Body of pancreas (tissue), 4 donors: ENCODE measurements around the gene NFIA. TPM values are rescaled to one million over a fixed set of nuclear protein-coding genes. Genes with fewer than 3 reads are reported as not detected.

ENCODE experiments used
- ATAC-seq: fragments of 150-250 bp; one replicate; pipeline ENCODE4 v1.9.1; 2016
- DNase-seq, 4 donors: peaks; one replicate each; pipeline ENCODE4 v3.0.0-alpha.2; 2019
- H3K27ac ChIP-seq, 4 donors: fragments of 200-600 bp; sonication (generic); 1 replicate in 3 of 4; 2 replicates in 1 of 4; pipeline versions ENCODE4 v1.5.1 to v1.6.1; 2016 to 2019; ENCODE audit warnings: mild to moderate bottlenecking in 1 of 4, mixed read lengths in 1 of 4, moderate library complexity in 1 of 4
- H3K27me3 ChIP-seq, 2 donors: fragments of 200-600 bp; sonication (generic); one replicate each; pipeline ENCODE4 v1.6.0; 2016; ENCODE audit warnings: mild to moderate bottlenecking in 1 of 2
- H3K36me3 ChIP-seq, 2 donors: fragments of 200-600 bp; sonication (generic); replicated peaks in 1 of 2; 2 replicates each; pipeline ENCODE4 v1.5.1; 2016; ENCODE audit warnings: low read depth in 2 of 2; ENCODE audit not compliant: insufficient read depth in 1 of 2
- H3K4me1 ChIP-seq: fragments of 200-600 bp; sonication (generic); one replicate; pipeline ENCODE4 v1.6.0; 2016
- H3K4me3 ChIP-seq, 2 donors: fragments of 200-600 bp; sonication (generic); 1 replicate in 1 of 2; 2 replicates in 1 of 2; pipeline ENCODE4 v1.5.1; 2016 to 2019
- H3K9me3 ChIP-seq, 3 donors: fragments of 200-600 bp; sonication (generic); 1 replicate in 2 of 3; 2 replicates in 1 of 3; pipeline ENCODE4 v1.5.1; 2016
- CTCF ChIP-seq, 7 experiments: fragments of 450-650 bp in 4 of 7; fragments of 200-600 bp in 3 of 7; sonication (generic) in 3 of 7; IDR thresholded peaks; one replicate each; pipeline ENCODE4 v1.5.1; 2016 to 2019; ENCODE audit warnings: antibody characterized with exemption in 7 of 7
- POLR2A ChIP-seq, 3 donors: fragments of 450-650 bp; IDR thresholded peaks; one replicate each; pipeline ENCODE4 v1.6.1; 2016; ENCODE audit warnings: antibody characterized with exemption in 3 of 3, mild to moderate bottlenecking in 2 of 3
- WGBS, 2 donors: methylation state at CpG; one replicate each; pipeline ENCODE4 v1.1.5; 2017; 5-methylcytosine and 5-hydroxymethylcytosine counted together
- intact Hi-C: fragments of 100-400 bp; cut with DNase I; formaldehyde crosslinking; loops from one replicate; pipeline ENCODE4 v1.15.1; 2023
- total RNA-seq, 2 donors: library from RNA; depleted of rRNA; stranded (reverse); fragments of >200 nt; gene quantifications; one replicate each; pipeline ENCODE4 v1.1.0, GENCODE V29; 2016

The NFIA gene
- total RNA-seq, 2 donors from 2014 or later: 21.5 to 32.3 TPM

- ATAC-seq (no peak), DNase-seq (no peak)
- Histone ChIP-seq H3K4me1 (peaks cover 31% of the 10 kb centered on the region), H3K27me3 (no peaks in the 10 kb centered on the region), H3K27ac (no peak overlapping the region), H3K36me3 (no peaks in the 10 kb centered on the region), H3K9me3 (no peaks in the 10 kb centered on the region), H3K4me3 (no peak overlapping the region)
- TF ChIP-seq POLR2A (IDR thresholded peaks at IDR 0.05) (no peak), CTCF (IDR thresholded peaks at IDR 0.05) (no peak)
- 75 to 81% methylated on average over 4 of the region's 4 CpGs for WGBS, 2 donors
- intact Hi-C loops: no loop called here
Measured at GRCh38 chr1:61227857-61228550, 145.6 kb downstream of the NFIA start.

DNA sequence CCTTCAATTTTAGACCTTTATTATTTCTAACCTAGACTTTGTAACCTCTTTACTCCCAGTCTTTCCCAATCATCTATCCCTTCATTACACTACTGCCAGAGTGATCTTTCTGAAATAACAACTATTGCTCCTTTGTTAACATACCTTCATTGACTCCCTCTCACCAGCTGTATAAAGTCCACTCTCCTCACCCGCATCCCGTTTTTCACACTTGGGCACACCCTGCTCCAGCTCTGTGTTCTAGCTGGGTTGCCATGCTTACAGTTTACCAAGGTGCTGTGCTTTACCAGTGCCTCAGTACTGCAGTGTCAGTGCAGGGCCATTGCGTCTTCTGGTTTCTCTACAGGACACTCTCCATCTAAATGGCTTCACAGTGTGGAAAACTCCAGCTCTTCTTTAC, 148.2 kb downstream of the NFIA start:
- no peak for TF ChIP-seq POLR2A (IDR thresholded peaks at IDR 0.05)
- TF ChIP-seq CTCF (IDR thresholded peaks at IDR 0.05): no peak
- Histone ChIP-seq H3K36me3 (no peaks in the 10 kb centered on the region), H3K4me1 (peaks cover 29% of the 10 kb centered on the region), H3K4me3 (no peak overlapping the region), H3K27me3 (no peaks in the 10 kb centered on the region), H3K9me3 (no peaks in the 10 kb centered on the region), H3K27ac (no peak overlapping the region)
- WGBS, 2 donors: 85 to 91% methylated on average over 3 of the region's 3 CpGs
- intact Hi-C loops: no loop called here
- ATAC-seq (peak; percentile 27), DNase-seq (no peak)

GRCh38 chr1:61231795-61232194, 149.4 kb downstream of the NFIA start:
- intact Hi-C loops: no loop called here
- DNase-seq (no peak), ATAC-seq (no peak)
- Histone ChIP-seq H3K9me3 (no peaks in the 10 kb centered on the region), H3K27me3 (no peaks in the 10 kb centered on the region), H3K27ac (no peak overlapping the region), H3K4me1 (peaks cover 20% of the 10 kb centered on the region), H3K36me3 (no peaks in the 10 kb centered on the region), H3K4me3 (no peak overlapping the region)
- TF ChIP-seq CTCF (IDR thresholded peaks at IDR 0.05): no peak
- WGBS, 2 donors: 87 to 92% methylated on average over 2 of the region's 2 CpGs

DNA sequence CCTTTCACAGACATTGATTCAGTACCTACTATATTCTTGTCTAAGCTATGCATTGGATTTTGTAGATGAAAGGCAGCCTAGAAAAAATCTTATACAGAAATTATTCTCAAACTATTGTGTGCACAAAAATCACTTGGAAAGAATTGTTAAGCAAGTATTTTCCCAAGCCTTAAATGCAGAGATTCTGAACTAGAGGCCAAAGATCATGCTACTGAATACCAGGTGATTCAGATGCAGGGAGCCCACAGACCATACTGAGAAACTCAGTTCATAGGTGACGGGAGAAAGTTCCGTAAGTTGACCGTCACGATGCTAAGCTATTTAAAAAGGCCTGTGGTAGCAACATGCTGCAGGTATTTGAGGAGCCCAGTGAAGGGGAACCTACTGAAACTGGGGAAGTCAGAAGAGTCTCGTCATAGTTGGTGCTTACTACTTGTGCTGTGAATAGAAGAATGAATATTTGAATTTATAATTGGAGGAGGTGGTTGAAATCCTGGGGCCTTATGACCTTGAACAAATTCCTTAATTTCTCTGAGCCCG, 150.8 kb downstream of the NFIA start:
- Histone ChIP-seq H3K4me1 (peaks cover 15% of the 10 kb centered on the region), H3K9me3 (no peaks in the 10 kb centered on the region), H3K36me3 (no peaks in the 10 kb centered on the region), H3K27ac (no peak overlapping the region), H3K4me3 (no peak overlapping the region), H3K27me3 (no peaks in the 10 kb centered on the region)
- TF ChIP-seq POLR2A (IDR thresholded peaks at IDR 0.05): no peak
- TF ChIP-seq CTCF (IDR thresholded peaks at IDR 0.05): no peak
- DNase-seq (no peak), ATAC-seq (no peak)
- WGBS, 2 donors: 79 to 84% methylated on average over 6 of the region's 6 CpGs
- intact Hi-C loops: no loop called here

DNA sequence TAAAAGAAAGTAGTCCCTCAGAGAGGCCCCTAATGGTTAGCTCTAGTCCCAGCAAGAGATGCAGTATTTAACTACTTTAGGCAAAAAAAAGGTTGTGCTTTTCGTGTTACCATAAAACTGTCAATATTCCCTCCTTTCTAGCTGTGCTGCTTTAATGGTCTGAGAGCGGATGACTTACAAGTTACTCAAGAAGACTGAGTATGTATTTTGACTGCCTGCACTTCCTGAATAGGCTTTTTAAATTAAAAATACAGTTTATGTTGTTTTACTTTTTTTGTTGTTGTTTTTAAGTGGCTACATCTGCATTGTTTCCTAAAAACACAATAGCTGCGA, 152.2 kb downstream of the NFIA start:
- DNase-seq (no peak), ATAC-seq (no peak)
- Histone ChIP-seq H3K36me3 (no peaks in the 10 kb centered on the region), H3K27ac (no peak overlapping the region), H3K4me3 (no peak overlapping the region), H3K9me3 (no peaks in the 10 kb centered on the region), H3K4me1 (peaks cover 21% of the 10 kb centered on the region), H3K27me3 (no peaks in the 10 kb centered on the region)
- 88 to 93% methylated on average over 3 of the region's 3 CpGs for WGBS, 2 donors
- intact Hi-C loops: no loop called here
- TF ChIP-seq POLR2A (IDR thresholded peaks at IDR 0.05): no peak
- no peak for TF ChIP-seq CTCF (IDR thresholded peaks at IDR 0.05)
